HL-60/S4 treated with phorbol 12-myristate 13-acetate at 8.2 ng/mL for 4 days and 3 days (cell line): Measurements from ENCODE around the gene HSPA1A.
"Not testable (repeated sequence)": the region's sequence is repeated elsewhere in the genome, so short reads cannot be mapped to it uniquely, and the experiment has no call there.

ENCODE experiments used
- in situ Hi-C: fragments of 300-500 bp; cut with MboI; formaldehyde crosslinking; loops from 2 replicates; pipeline ENCODE4 v1.15.0; 2022; ENCODE audit warnings: low sequenced_read_pairs

Gene HSPA1A

DNA sequence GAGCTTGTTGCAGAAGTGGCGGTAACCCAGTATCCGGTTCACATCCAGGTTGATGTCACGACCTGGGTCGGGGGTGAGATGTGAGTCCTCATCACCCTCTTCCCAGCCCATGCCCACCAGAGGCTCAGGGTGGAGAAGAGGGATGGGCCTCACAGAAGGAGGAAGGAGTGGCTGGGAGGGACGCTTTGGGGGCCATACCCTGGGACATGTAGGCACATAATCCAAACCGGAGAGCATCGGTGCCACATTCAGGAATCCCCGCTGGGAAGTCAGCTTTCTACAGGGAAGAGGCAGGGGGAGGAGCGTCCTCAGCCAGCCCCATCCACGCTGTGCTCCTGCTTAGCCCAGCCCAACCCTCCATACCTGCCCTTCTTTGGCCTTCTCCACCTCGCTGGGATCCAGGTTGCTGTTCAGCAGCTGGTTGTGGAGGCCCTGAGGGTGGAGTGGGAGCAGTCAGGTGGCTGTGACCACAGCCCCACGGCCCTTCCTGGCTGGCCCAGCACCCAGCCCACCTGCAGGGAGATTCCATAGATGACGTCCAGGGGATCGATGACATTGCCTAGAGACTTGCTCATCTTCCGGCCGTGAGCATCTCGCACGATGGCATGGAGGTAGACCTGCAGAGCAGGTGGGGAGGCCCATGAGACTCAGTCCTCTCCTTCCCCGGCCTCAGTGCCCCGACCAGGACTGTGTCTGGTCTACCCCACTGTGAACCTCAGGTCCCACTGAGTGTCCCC is 34.7 kb upstream of the HSPA1A start:
- in situ Hi-C loops: no loop called here

DNA sequence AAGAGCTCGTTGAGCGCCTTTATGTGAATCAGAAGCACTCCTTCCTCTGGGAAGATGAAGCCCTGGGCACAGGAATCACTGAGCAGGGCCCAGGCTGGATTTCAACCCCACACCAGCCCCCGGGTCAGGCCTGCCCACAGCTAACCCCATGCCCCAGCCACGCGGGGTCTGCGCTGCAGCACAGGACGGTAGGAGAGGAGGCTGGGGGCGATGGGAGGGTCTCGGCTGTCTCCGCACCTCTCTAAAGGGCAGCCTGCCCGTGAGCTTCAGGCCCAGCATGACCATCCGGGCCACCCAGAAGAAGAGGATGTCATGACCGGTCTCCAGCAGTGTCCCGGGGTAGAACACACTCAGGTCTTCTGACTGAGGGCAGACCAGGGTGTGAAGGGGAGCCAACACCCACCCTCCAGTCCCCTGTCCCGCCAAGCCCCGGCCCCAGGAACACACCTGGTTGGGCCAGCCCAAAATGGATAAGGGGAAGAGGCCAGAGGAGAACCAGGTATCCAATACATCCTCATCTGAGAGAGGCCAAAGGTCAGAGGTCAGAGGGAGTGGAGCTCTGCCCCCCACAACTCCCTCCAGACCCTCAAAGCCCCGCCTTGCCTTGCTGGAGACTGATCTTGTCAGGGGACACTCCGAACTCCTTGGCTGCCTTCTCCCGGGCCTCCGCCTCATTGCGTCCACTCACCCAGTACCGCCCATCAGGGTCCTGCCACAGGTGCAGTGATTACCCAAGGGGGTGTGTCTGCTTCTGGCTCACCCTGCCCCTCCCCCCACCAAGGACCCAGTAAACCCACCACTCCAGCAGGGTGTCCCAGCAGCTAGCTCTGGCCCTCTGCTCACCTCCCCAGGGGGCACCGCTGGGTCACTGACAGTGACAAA is 33.9 kb upstream of the HSPA1A start:
- in situ Hi-C loops: no loop called here

DNA sequence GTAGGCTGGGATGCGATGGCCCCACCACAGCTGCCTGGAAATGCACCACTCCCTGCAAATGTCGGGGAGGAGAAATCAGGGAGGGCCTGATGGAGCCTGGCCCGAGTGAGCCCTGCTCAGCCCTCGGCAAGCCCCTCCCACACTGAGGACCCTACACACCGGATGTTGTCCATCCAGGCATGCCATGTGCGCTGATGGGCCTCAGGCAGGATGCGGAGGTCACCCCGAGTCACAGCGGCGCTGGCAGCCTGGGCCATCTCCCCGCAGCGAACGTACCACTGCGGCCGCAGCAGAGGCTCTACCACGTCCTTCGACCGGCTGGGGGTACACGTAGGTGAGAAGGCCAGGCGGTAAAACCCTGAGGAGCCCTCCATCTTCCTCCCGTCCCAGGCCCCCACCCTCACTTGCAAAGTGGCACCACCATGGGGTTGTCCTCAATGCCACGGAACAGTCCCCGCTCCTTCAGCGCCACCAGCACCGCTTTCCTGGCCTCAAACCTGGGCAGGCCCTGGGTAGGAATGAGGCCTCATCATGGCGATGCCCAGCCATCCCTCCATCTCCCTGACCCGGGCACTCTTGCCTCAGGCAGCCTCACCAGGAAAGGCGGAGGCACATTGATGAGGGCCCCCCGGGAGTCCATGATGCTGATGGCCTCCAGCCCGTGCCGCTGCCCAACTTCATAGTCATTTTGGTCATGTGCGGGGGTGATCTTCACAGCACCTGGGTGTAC is 33.1 kb upstream of the HSPA1A start:
- in situ Hi-C loops: no loop called here

DNA sequence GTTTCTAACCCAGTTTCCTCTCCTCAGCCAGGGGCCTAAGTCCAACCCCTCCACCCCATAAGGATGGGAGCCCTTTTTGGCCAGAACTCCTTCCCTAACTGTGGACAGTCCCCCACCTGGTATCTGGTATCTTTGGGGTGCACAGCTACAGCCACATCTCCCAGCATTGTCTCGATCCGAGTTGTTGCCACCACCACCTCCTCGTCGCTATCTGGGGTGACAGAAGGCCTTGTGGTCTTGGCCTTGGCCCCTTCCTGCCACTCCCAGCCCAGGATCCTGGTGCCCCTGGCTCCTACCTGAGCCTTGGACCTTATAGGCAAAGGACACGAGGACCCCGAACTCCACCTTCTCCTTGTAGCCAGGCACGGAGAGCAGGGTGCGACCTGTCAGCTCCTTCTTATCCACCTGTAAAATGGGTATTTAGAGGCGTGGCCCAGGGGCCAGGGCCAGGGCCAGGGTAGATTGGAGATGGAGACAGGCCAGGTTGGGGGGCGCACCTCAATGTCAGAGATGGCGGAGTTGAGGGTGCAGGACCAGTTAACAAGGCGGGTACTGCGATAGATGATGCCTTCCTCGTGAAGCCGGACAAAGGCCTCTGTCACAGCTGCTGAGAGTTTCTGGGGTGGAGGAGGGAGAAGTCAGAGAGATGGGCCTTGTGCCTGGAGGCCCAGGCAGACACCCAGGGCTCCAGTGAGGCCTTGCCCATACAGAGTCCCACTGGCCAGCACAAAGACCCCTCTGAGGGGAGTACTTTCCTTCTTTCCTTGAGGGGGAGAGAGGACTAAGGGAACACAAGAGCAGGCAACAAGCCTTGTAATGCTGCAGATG is 31.0 kb upstream of the HSPA1A start:
- in situ Hi-C loops: no loop called here

DNA sequence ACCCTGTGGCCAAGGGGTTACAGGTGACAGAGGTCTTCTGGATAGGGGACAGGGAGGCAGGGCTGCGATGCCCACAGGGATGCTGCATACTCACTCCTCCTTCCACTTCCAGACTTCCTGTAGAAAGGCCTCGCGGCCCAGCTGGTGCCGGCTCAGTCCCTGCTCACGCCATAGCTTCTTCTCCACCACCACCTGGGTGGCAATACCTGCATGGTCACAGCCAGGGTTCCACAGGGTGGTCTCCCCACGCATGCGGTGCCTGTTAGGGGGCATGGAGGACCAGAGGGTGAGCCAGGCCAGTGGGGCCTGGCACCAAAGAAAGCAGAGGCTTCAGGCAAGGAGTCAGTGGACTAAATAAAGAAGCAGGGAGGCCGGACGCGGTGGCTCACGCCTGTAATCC is 29.9 kb upstream of the HSPA1A start:
- in situ Hi-C loops: no loop called here

DNA sequence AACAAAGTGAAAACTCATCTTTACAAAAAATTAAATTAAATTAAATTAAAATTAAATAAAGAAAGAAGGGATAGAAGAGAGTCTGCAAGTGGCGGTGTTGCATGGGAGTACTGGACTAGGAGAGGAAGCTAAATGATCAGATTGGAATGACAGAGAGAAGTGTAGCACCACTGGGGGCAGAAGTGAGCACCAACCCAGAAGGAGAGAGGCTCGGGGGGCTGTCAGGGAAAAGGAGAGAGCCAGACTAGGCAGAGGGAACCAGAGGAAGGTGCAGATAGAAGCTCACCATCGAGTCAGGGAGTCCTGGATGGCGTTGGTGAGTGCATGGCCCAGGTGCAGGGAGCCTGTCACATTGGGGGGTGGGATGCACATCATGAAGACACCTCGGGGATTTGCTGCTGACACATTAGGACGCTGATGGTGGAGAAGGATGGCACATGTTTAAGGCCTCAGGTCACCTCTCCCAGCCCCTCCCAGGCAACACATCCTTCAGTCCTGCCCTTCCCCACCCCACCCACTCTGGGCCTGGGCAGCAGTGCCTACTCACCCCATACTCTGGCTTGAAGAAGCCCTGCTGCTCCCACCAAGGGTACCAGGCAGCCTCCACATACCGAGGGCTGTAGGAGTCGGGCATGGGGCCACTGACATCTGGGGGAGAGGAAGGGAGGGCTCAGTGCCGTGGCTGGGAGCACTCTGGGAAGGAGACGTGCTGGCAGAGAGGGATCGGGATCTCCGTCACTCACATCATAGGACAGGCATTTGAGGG is 23.8 kb upstream of the HSPA1A start:
- in situ Hi-C loops: no loop called here

DNA sequence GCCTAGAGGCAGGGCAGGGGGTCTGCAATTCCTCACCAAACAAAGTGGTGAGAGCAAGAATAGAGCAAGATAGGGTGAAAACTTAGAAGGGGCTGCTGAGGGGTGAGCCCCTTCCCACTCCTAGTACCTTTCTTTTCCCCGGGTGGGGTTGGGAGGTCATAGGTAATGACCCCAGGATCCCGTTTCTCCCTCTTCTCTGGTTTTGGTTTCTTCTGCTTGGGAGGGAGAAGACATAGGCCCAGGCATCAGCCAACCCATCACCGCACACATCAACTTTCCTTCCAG is 23.3 kb upstream of the HSPA1A start:
- in situ Hi-C loops: no loop called here

DNA sequence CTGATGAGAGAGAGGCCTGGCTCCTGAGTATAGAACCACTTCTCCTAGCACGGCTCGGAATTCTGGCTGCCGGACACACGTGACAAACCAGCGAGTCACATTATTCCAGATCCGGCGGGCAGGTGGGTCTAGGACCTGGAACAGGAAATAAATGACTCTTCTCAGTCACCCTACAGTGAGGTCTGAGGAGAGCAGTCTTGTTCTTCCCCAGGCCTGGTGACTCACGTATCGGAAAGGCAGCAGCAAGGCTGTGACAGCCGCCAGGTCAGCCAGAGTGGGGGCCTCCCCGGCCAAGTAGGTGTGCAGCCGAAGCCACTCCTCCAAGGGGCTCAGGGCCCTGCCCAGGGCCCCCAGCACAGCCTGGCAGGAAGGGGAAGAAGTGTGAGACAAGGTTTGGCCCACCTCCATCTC is 22.6 kb upstream of the HSPA1A start:
- in situ Hi-C loops: no loop called here

DNA sequence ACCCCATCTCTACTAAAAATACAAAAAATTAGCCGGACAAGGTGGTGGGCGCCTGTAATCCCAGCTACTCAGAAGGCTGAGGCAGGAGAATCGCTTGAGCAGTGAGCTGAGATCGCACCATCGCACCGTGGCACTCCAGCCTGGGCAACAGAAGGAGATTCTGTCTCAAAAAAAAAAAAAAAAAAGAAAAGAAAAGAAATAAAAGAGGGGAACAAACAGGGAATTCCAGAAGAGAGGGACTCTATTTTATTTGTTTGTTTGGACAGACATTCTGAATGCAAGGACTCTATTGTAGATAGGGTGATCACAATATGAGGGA is 21.5 kb upstream of the HSPA1A start:
- in situ Hi-C loops: not testable (repeated sequence)

DNA sequence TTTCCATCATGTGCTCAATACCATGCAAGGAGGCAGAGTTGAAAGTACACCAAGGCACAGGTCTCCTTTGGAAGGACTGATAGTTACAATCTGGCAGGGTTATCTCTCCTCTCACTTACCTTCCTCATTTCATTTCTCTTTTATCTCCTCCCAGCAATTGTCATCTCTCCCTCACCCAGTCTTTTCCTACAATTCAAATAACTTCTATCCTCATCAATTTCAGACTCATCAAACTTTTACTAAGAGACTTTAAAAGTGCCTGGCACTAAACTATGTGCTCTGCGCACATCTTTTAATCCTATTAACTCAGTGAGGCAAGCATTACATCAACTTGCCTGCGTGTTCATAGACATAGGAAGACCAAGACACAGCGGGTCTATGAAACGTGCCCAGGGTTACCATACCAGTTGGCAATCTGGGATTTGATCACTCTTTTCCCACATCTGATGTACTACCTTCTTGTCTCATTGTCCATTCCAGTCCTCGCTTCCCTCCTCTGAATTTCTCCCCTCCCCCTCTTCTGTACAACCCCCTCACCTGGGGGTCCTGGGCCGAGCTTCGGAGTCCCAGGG is 21.0 kb upstream of the HSPA1A start:
- in situ Hi-C loops: no loop called here

DNA sequence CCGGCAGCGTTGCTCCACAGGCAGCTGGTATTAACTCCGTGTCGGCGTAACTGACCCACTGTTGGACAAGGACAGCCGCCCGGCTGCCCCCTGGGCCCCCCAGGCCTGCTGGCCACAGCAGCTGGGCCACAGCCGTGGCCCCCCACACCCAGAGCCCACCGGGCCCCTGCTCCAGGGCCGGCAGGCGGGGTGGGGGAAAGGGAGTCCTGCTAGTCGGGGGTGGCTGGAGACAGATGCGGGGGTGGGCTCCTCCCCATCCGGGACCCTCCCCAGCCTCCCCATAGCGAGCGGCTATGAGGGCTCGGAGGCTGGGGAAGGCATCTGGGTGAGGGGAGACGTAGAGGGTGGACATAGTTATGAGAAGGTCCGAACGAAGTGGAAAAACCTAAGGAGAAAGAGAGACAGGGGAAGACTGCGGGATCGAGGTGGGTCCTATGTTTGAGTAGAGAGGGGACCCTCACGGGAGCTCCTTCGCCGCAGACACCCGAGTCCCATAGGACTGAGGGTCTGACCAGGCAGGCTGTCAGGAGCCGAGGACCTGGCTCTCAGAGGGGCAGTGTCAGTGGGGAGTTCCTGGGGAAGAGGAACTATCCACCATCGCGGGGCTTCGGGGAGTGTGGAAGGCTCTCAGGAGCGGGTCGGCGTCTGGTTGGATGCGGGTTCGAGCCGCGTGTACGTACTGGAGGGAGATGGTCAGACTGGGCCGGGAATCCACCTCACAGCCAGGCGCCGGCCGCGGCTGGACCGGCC is 20.3 kb upstream of the HSPA1A start:
- in situ Hi-C loops: no loop called here

DNA sequence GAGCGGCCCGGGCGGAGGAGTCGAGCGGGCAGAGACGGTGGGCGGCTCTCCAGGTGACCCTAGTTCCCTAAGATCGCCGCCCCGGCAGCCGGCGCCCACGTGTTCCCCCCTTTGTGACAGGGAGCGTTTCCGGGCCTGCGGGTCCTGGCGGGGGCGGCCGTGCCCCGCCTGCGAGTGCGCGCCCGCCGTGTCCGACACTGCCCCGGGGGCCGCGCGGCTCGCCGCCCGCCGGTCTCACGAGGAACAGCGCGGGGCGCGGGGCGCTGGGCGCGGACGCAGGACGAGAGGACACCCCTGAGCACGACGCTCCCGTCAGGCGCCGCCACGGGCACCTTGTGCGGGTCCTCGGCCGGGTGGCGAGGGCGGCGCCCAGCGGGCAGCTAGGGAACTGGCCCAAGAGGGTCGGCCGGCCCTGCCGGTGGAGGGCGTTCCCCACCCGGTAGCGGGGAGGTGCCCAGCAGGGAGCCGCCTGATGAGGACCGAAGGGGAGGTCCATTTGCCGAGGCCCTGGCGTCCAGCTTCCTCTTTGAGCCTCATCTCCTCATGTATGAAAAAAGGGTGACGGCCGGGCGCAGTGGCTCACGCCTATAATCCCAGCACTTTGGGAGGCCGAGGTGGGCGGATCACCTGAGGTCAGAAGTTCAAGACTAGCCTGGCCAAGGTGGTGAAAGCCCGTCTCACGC is 19.6 kb upstream of the HSPA1A start, which contains the start of gene VARS1:
Gene VARS1, minus strand, starts transcription at position 137 of the 683 bp plus-strand sequence. CDS start 535 bp downstream, outside the sequence.
- in situ Hi-C loops: no loop called here

DNA sequence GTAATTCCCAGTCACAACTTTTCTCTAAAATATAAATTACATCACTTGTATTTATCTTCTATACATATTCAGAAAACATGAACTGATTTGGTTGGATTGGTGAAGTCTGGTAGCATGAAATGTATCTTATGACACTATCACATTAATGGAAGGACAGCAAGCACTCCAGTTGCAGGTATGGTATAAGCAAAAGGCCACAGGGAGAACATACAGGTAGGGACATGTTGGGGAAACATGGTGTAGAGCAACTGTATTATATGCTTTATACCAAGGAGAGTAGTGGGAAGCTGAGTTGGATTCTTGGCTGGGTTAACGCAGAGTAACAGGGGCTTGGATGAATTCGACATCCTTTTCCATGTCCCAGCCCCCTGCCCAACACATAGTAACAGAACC is 18.4 kb upstream of the HSPA1A start:
- in situ Hi-C loops: no loop called here

DNA sequence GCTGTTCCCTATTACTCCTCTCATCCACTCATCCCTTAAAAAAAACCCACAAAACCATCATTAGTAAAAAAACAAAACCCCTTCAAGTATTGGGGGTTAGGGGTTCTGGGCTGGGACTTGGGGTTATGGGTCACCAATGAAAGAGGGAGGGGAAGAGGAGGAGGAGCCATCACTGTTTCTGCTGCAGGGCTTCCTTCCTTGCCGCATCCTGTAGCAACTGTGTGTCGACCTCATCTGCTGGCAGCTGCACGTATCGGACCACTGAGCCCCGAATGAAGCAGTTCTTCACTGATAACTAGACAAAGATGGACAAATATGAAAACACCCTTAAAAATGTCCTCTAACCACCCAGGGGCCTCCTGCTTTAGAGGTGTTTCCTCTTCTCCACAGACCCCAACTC is 17.8 kb upstream of the HSPA1A start:
- in situ Hi-C loops: no loop called here

DNA sequence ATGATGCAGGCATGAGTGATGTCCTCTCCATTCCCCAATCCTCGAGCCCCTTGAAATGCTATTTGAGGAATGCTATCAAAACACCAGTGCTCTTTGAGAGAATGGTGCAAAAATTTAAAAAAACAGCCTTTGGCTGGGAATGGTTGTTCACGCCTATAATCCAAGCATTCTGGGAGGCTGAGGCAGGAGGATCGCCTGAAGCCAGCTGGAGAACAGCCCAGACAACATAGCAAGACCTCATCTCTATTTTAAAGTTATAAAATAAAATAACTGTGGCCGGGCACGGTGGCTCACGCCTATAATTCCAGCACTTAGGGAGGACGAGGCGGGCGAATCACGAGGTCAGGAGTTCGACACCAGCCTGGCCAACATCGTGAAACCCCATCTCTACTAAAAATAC is 15.6 kb upstream of the HSPA1A start:
- in situ Hi-C loops: no loop called here

DNA sequence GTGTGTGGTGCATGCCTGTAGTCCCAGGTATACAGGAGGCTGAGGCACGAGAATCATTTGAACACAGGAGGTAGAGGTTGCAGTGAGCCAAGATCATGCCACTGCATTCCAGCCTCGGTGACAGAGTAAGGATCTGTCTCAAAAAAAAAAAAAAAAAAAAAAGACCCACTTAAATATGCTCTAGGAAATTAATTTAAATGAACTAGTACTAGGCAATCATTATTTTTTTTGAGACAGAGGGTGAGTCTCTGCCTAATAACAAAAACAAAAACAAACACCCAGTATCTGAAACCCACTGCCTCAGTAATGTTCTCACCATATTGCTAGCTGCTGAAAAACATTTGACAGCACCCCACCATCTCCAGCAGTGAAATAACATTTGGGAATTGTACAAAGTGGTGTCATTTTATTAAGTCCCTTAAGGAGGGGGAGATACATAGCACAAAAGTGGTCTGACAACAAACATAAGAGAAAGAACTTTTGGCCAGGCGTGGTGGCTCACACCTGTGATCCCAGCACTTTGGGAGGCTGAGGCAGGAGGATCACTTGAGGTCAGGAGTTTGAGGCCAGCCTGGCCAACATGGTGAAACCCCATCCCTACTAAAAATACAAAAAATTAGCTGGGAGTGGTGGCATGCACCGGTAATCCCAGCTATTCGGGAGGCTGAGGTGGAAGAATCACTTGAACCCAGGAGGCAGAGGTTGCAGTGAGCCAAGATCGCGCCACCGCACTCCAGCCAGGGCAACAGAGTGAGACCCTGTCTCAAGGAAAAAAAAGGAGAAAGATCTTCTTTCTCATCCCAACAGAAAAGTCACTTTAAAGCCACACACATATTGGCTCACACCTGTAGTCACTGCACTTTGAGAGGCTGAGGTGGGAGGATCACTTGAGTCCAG is 14.1 kb upstream of the HSPA1A start:
- in situ Hi-C loops: not testable (repeated sequence)

DNA sequence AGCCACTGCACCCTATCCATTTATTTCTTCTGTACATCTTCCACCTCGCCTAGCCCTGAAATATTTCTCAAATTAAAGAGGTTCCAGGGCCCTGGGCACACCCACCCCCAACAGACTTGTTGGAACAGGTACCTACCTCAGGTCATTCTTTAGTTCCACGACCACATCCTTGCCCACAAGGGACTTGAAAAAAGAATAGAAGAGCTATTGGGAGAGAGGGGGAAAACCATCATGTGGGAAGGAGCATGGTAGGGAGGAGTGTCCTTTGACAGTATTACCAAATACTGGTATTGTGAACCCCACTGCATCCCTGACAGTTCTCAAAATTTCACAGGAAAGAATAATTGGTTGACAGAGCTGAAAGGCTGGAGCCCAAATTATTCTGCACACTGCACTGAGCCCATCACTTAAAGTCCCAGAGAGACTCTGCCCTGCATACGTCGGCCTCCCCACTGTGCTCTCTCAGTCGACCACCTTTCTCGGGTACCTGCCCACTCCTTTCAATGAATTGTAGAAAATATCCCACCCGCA is 9.3 kb upstream of the HSPA1A start:
- in situ Hi-C loops: no loop called here
